GM12891 (cell line): Measurements from ENCODE around the gene METRN.

ENCODE experiments used
- PAX5 ChIP-seq: IDR thresholded peaks from 2 replicates; pipeline ENCODE4 v1.6.1; 2011; ENCODE audit warnings: low read length, moderate library complexity, mild to moderate bottlenecking; ENCODE audit not compliant: insufficient read depth, severe bottlenecking
- POLR2A ChIP-seq: IDR thresholded peaks from 2 replicates; pipeline ENCODE4 v1.6.1; 2011; ENCODE audit warnings: low read depth, low read length, control low read depth
- POLR2AphosphoS5 ChIP-seq: IDR thresholded peaks from 2 replicates; pipeline ENCODE4 v1.6.1; 2011; ENCODE audit warnings: low read depth, low read length, control low read depth
- POU2F2 ChIP-seq: IDR thresholded peaks from 2 replicates; pipeline ENCODE4 v1.6.1; 2011; ENCODE audit warnings: low read depth, mild to moderate bottlenecking, control low read depth, low read length, moderate library complexity
- SPI1 ChIP-seq: IDR thresholded peaks from 2 replicates; pipeline ENCODE4 v1.6.1; 2011; ENCODE audit warnings: low read depth, low read length, control low read depth
- TAF1 ChIP-seq: IDR thresholded peaks from 2 replicates; pipeline ENCODE4 v1.6.1; 2011; ENCODE audit warnings: low read depth, low read length, control low read depth

DNA sequence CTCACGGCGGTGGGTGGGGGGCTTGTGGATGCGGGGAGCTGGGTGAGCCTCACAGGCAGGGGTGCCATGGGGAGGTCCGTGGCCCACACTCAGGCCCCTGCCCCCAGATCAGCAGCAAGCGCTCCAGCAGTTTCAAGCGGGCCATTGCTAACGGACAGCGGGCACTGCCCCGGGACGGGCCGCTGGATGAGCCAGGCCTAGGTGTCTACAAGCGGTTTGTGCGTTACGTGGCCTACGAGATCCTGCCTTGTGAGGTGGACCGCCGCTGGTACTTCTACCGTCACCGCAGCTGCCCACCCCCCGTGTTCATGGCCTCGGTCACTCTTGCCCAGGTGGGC lies 38.4 kb upstream of the METRN start:
- no peak for TF ChIP-seq POLR2A
- no peak for TF ChIP-seq TAF1
- no peak for TF ChIP-seq SPI1
- TF ChIP-seq POU2F2, result no peak
- no peak for TF ChIP-seq POLR2AphosphoS5
- TF ChIP-seq PAX5, result no peak
